GM12878 (cell line): ENCODE measurements around the gene TAS2R46. TPM values are rescaled to one million over a fixed set of nuclear protein-coding genes. Genes with fewer than 3 reads are reported as not detected.
"Not testable (repeated sequence)": the region's sequence is repeated elsewhere in the genome, so short reads cannot be mapped to it uniquely, and the experiment has no call there.

Source experiments
- ATAC-seq: fragments of 200-7000 bp; cut with Tn5 transposase; 3 replicates; pipeline ENCODE4 v1.9.1; 2020; ENCODE audit warnings: mild to moderate bottlenecking, moderate library complexity
- BruUV-seq: library from RNA; stranded (reverse); fragments of 400-500 nt; replicated peaks from 2 replicates; lab custom pipeline; 2021; lab: Mats Ljungman, UMichigan
- CTCF ChIA-PET: fragments of 300-600 bp; sonication (Branson Sonifier 250); formaldehyde crosslinking; extraction: SDS; loops from one replicate; lab custom pipeline; 2021; ENCODE audit warnings: inconsistent platforms; lab: Yijun Ruan, JAX
- POLR2A ChIA-PET: fragments of 350-600 bp; formaldehyde crosslinking; extraction: SDS; loops from one replicate; lab custom pipeline; 2021; ENCODE audit warnings: inconsistent platforms; lab: Charles Lee
- RAD21 ChIA-PET: fragments of 300-600 bp; sonication (Branson Sonifier 250); formaldehyde crosslinking; loops from one replicate; lab custom pipeline; 2023; ENCODE audit warnings: antibody characterized with exemption; ENCODE audit not compliant: unreplicated experiment; lab: Charles Lee
- SMC1A ChIA-PET: fragments of 300-600 bp; sonication (Branson Sonifier 250); formaldehyde crosslinking; loops from one replicate; lab custom pipeline; 2023; ENCODE audit not compliant: unreplicated experiment, uncharacterized antibody; lab: Charles Lee
- DNase-seq: peaks from one replicate; pipeline ENCODE4 v3.0.0-alpha.2; 2011; ENCODE audit warnings: low read depth, low spot score
- FAIRE-seq: peaks from 3 replicates; lab custom pipeline; 2011; peaks lifted over from hg19 to GRCh38; lab: Jason Lieb, UNC
- H2AFZ ChIP-seq: 2 replicates; pipeline ENCODE4 v1.6.0; 2011; ENCODE audit warnings: low read depth, low read length, control low read depth; ENCODE audit not compliant: control insufficient read depth
- H3K27ac ChIP-seq: 2 replicates; pipeline ENCODE4 v1.5.1; 2011; ENCODE audit warnings: control low read depth; ENCODE audit not compliant: control insufficient read depth, insufficient read depth
- H3K27me3 ChIP-seq, 2 experiments: replicated peaks in 1 of 2; 2 replicates each; pipeline versions ENCODE4 v1.6.0 to v1.6.1; 2011; ENCODE audit warnings: low read length in 1 of 2; ENCODE audit not compliant: control insufficient read depth in 2 of 2, insufficient read depth in 2 of 2
- H3K36me3 ChIP-seq, 2 experiments: 2 replicates each; pipeline ENCODE4 v1.5.1; 2011; ENCODE audit warnings: low read length in 1 of 2; ENCODE audit not compliant: control insufficient read depth in 2 of 2, insufficient read depth in 2 of 2
- H3K4me1 ChIP-seq: 2 replicates; pipeline ENCODE4 v1.6.1; 2011; ENCODE audit warnings: mild to moderate bottlenecking, low read length, moderate library complexity, mixed read lengths; ENCODE audit not compliant: control insufficient read depth, insufficient read depth
- H3K4me2 ChIP-seq: 2 replicates; pipeline ENCODE4 v1.6.0; 2011; ENCODE audit warnings: control low read depth; ENCODE audit not compliant: control insufficient read depth, insufficient read depth
- H3K4me3 ChIP-seq: fragments of 200-600 bp; sonication (generic); 2 replicates; pipeline ENCODE4 v1.5.1; 2016
- H3K79me2 ChIP-seq: 2 replicates; pipeline ENCODE4 v1.6.0; 2011; ENCODE audit warnings: low read length; ENCODE audit not compliant: control insufficient read depth, insufficient read depth
- H3K9ac ChIP-seq: 2 replicates; pipeline ENCODE4 v1.8.0; 2011; ENCODE audit warnings: low read length, control low read depth, mixed read lengths; ENCODE audit not compliant: control insufficient read depth, insufficient read depth
- H3K9me3 ChIP-seq: replicated peaks from 3 replicates; pipeline ENCODE4 v1.5.1; 2011; ENCODE audit warnings: mild to moderate bottlenecking, low read length; ENCODE audit not compliant: control insufficient read depth, insufficient read depth
- H4K20me1 ChIP-seq: 2 replicates; pipeline ENCODE4 v1.6.0; 2011; ENCODE audit not compliant: control insufficient read depth, insufficient read depth
- CHD2 ChIP-seq: IDR thresholded peaks from 2 replicates; pipeline ENCODE4 v1.6.1; 2011; ENCODE audit warnings: low read depth, low read length, improper control_type of control experiment, borderline replicate concordance
- WGBS: methylation state at CpG from one replicate; pipeline ENCODE4 v1.1.6; 2016; ENCODE audit warnings: low lambda C conversion rate; ENCODE audit not compliant: insufficient replicate concordance, insufficient coverage; ENCODE audit errors: missing lambda C conversion rate; 5-methylcytosine and 5-hydroxymethylcytosine counted together
- in situ Hi-C: fragments of 300-500 bp; cut with MboI; formaldehyde crosslinking; loops from 9 replicates; pipeline ENCODE4 v1.14.3; 2018; ENCODE audit warnings: mixed read lengths
- intact Hi-C: fragments of 100-400 bp; cut with micrococcal nuclease; formaldehyde crosslinking; loops from one replicate; pipeline ENCODE4 v1.14.2; 2022; ENCODE audit not compliant: unreplicated experiment
- polyA plus RNA-seq, 11 experiments: library from polyadenylated mRNA; depleted of rRNA in 4 of 11; unstranded in 6 of 11; stranded (reverse) in 5 of 11; fragments of >200 nt; fragmentation: Nextera tagmentation in 4 of 11; fragmentation: Illumina TruSeq in 1 of 11; extraction: Ambion mirVana in 4 of 11; extraction: Trizol in 1 of 11; gene quantifications; 1 replicate in 1 of 11; 2 replicates in 10 of 11; pipeline versions ENCODE4 v1.2.1 to v1.2.3, GENCODE V29; 2011 to 2016; ENCODE audit warnings: inconsistent platforms in 2 of 11, missing spikeins in 2 of 11, low read depth in 1 of 11
- total RNA-seq, 4 experiments: library from RNA; depleted of rRNA in 3 of 4; stranded (reverse); fragments of >200 nt in 3 of 4; fragmentation: Illumina TruSeq in 1 of 4; extraction: Trizol in 1 of 4; gene quantifications; 2 replicates each; pipeline versions ENCODE4 v1.2.1 to v1.2.3, GENCODE V29; 2013 to 2021

TAS2R46 gene
- total and polyA plus RNA-seq, 10 of the 15 experiments (the other 5 are each of a cell fraction or from before 2014, with no cell fraction given), result 0.07 to 3.8 (median 0.55) TPM; not detected in 2

GRCh38 chr12:11055306-11055705, 6.8 kb downstream of the TAS2R46 start (continued):
- no peak for TF ChIP-seq CHD2

GRCh38 chr12:11049806-11050531, 12.1 kb downstream of the TAS2R46 start:
- H4K20me1 ChIP-seq, intact Hi-C loops, in situ Hi-C loops, BruUV-seq, FAIRE-seq, DNase-seq, H3K4me2 ChIP-seq, H3K4me1 ChIP-seq, SMC1A ChIA-PET, POLR2A ChIA-PET, H3K36me3 ChIP-seq, H3K9me3 ChIP-seq, H3K27ac ChIP-seq, H3K79me2 ChIP-seq, H2AFZ ChIP-seq, ATAC-seq, H3K9ac ChIP-seq, H3K27me3 ChIP-seq, H3K4me3 ChIP-seq: not testable (repeated sequence)
- WGBS, result 96% methylated on average over 7 of the region's 7 CpGs
- RAD21 ChIA-PET, result interaction anchor here (0.6 kb wide), 1 partner anchor 15 kb away, joined by 3 read pairs; no protein-coding TSS in a partner anchor
- CTCF ChIA-PET, result interaction anchor here (0.5 kb wide), 1 partner anchor 1656 kb away, joined by 3 read pairs; no protein-coding TSS in a partner anchor

DNA sequence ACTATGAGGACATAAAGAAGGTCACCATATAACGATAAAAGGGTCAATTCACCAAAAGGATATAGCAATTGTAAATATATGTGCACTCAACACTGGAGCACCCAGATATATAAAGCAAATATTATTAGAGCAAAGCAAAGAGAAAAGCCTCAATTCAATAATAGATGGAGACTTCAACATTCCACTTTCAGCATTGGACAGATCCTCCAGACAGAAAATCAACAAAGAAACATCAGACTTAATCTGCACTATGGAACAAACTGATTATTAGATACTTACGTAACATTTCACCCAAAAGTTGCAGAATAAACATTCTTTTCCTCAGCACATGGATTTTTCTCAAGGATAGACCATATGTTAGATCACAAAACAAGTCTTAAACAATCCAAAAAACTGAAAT, 20.7 kb downstream of the TAS2R46 start:
- H3K4me1 ChIP-seq, RAD21 ChIA-PET, DNase-seq, H3K4me2 ChIP-seq, intact Hi-C loops, H3K27me3 ChIP-seq, H3K9me3 ChIP-seq, H3K27ac ChIP-seq, H2AFZ ChIP-seq, H3K36me3 ChIP-seq, H3K4me3 ChIP-seq, CTCF ChIA-PET, H4K20me1 ChIP-seq, POLR2A ChIA-PET, FAIRE-seq, H3K79me2 ChIP-seq, H3K9ac ChIP-seq, SMC1A ChIA-PET, ATAC-seq, BruUV-seq, in situ Hi-C loops: not testable (repeated sequence)
- WGBS, result 70% methylated on average over 2 of the region's 2 CpGs
